HG03139 (cell line): ENCODE measurements around the gene SEC24A.
"Not testable (repeated sequence)": the region's sequence is repeated elsewhere in the genome, so short reads cannot be mapped to it uniquely, and the experiment has no call there.

Experiments
- ATAC-seq: cut with Tn5 transposase; IDR thresholded peaks from one replicate; pipeline ENCODE4 v1.9.1; 2021; ENCODE audit not compliant: unreplicated experiment

Gene SEC24A

GRCh38 chr5:134649163-134649835, 714 bp downstream of the SEC24A start:
- ATAC-seq: peak; percentile 11

GRCh38 chr5:134650660-134651059, 2.1 kb downstream of the SEC24A start:
- ATAC-seq: not testable (repeated sequence)

- ATAC-seq: no peak
Measured at GRCh38 chr5:134651531-134651930, 2.9 kb downstream of the SEC24A start.

- ATAC-seq: no peak
Measured at GRCh38 chr5:134656690-134657089, 8.1 kb downstream of the SEC24A start.

- no peak for ATAC-seq
Measured at GRCh38 chr5:134659456-134659855, 10.9 kb downstream of the SEC24A start.

GRCh38 chr5:134659922-134660321, 11.3 kb downstream of the SEC24A start:
- no peak for ATAC-seq

GRCh38 chr5:134662971-134663370, 14.4 kb downstream of the SEC24A start:
- no peak for ATAC-seq

- no peak for ATAC-seq
Measured at GRCh38 chr5:134664448-134664847, 15.9 kb downstream of the SEC24A start.

GRCh38 chr5:134673546-134673945, 25.0 kb downstream of the SEC24A start:
- not testable (repeated sequence) for ATAC-seq

- not testable (repeated sequence) for ATAC-seq
Measured at GRCh38 chr5:134677357-134677756, 28.8 kb downstream of the SEC24A start.

- not testable (repeated sequence) for ATAC-seq
Measured at GRCh38 chr5:134690144-134690543, 41.6 kb downstream of the SEC24A start.

GRCh38 chr5:134692722-134693121, 44.1 kb downstream of the SEC24A start:
- ATAC-seq: no peak

- ATAC-seq: no peak
Measured at GRCh38 chr5:134708301-134708700, 59.7 kb downstream of the SEC24A start.

- no peak for ATAC-seq
Measured at GRCh38 chr5:134714120-134714519, 65.5 kb downstream of the SEC24A start.

- ATAC-seq: no peak
Measured at GRCh38 chr5:134714541-134714940, 66.0 kb downstream of the SEC24A start.

GRCh38 chr5:134715466-134715865, 66.9 kb downstream of the SEC24A start:
- not testable (repeated sequence) for ATAC-seq

GRCh38 chr5:134724872-134725271, 76.3 kb downstream of the SEC24A start:
- no peak for ATAC-seq

GRCh38 chr5:134732819-134733218, 84.2 kb downstream of the SEC24A start:
- ATAC-seq: no peak

GRCh38 chr5:134735243-134735642, 86.7 kb downstream of the SEC24A start:
- no peak for ATAC-seq

- no peak for ATAC-seq
Measured at GRCh38 chr5:134736173-134736812, 87.7 kb downstream of the SEC24A start.

GRCh38 chr5:134738133-134738962, 89.8 kb downstream of the SEC24A start, which contains the start of gene CAMLG:
CAMLG (plus strand) TSS chr5:134738548; CDS start chr5:134738621, 73 bp downstream.
- ATAC-seq: peak; percentile 94
